ENCODE data around the gene STEAP3. TPM values are rescaled to one million over a fixed set of nuclear protein-coding genes. Genes with fewer than 3 reads are reported as not detected.

The STEAP3 gene
- total RNA-seq, 1 donor from 2014 or later: 11.6 TPM

DNA sequence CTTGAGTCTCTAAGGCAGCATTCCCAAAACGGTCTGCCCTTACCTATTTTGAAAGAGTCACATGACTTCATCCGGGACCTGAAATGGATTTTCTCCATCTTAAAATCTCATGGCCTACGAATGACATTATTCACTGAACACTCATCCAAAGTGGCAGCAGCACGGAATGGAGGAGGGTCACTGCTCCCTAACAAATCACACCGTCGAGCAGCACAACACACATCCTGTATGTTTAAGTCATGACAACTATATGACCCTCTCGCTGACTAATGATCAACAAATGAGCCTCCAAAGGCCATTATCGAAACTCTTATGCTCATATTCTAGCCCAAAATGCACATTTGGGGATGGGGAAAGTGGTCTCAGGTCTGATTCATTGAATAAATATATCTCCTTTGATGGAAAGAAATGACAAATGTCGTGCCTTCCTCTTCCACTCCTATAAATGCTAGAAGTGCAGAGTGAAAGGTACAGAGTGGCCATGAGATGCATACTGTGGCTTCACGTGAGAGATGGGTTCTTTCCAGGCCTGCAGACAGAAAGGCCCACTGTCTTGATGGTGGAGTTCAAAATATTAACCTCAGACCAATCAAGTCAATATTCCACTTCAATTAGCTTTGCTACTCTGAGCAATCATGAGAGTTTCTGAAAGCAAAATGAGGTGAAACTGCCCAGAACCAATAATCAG is 72.2 kb downstream of the STEAP3 start:
- ATAC-seq: no peak

DNA sequence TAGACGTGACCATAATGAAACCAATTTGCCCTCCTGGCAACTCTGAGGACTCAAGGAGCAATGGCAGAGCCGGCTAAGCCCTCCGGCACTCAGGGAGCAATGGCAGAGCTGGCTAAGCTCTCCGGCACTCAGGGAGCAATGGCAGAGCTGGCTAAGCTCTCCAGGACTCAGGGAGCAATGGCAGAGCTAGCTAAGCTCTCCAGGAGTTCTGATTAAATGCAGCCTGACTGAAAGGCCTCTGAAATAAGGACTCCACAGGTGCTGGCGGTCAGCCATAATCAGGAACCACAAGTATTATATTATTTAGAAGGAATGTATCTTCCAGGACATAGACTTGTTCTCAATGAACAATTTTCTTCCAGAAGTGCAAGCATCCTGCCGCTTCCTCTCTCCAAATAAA is 77.8 kb downstream of the STEAP3 start:
- no peak for ATAC-seq

DNA sequence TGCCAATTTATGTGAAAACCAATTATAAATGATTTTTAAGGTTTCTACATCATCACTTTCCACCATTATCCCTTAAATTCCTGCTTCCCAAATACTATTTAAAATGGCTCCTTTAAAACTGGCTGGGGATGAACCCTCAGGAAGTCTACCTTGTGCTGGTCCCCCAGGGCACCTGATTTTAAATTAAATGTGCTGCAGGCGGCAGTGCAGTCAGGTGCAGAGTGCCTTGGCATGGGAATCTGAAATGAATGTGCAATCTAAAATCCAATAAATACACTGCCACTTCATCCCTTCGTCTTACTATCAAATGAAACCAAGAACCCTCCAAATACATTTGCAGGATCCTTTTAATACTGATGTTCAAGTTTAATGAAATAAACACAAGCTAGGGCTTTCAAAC is 81.2 kb downstream of the STEAP3 start:
- no peak for ATAC-seq

DNA sequence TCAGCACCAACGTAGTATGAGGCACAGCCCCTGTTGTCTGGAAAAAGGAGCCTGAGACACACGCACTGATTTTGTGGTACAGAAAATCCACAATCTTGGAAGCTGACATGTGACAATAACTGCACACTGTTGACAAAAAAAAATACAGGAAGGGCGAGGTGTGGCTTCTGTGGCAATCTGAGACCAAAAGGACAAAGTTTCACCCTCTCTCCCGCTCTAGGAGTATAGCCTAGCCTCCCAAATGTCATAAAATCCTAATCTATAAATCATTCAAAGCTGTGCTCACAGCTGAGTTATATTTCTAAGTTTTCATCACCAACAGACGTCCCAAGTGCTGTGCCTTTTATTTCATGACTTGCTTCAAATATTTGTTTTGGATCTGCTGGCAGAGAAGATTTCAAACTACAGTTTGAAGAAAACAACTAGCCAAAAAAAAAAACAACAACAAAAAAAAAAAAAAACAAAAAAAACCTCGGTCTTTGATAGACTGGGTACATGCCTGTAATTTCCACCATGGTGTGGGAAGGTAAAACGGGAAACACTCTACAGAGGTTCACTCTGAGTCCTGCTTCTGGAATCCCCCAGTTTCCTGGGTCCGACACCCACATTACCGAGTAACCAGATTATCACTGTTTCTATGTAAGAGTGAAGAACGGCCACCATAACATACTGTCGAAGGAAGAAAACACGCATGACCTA is 82.0 kb downstream of the STEAP3 start:
- ATAC-seq: no peak

DNA sequence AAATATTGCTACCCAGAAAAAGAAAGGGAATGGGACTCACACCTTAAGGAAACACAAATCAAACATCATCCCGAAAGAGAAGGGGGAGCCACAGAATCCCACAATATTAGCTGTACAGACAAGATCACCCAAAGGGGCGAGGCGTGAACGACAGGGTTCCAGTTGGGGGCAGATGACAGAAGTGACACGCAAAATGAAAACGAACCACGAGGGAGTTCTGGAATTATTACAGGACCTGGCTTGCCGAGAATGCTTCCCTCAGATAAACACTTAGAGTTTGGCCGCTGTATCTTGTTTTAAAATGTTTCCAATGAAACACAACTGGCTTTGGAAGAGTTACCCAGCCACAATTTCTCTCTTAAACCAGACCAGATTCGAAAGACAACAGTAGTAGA is 82.6 kb downstream of the STEAP3 start:
- ATAC-seq: no peak

DNA sequence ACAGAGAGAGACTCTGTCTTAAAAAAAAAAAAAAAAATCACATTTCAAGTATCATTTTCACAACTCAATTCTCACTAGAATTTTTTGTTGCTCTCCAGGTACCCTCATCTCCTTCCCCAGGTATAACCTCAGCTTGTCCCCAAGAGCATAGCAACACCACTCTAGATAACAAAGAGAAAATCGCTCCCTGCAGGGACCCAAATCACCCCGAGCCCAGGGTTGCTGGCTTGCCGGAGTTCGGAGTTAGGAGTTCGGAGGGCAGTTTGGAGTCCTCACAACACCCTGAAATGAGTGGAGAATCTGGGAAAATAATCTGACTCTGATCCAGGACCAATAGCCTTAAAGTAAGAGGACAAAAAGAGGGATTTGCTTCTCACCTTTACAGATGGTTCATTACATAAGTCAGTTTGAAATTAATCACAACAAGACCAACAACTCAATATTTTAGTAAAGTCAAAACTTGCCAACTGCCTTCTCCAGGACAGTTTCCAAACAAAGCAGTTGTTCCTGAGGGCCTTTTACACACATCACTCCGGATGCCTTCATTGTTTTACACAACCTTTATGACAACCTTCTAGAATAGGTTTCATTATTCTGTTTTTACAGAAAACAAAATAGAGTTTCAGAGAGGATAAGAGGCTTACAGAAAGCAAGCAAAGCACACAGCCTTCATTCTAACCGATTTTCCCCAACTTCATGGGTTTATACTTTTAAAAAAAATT is 83.9 kb downstream of the STEAP3 start:
- ATAC-seq: no peak

DNA sequence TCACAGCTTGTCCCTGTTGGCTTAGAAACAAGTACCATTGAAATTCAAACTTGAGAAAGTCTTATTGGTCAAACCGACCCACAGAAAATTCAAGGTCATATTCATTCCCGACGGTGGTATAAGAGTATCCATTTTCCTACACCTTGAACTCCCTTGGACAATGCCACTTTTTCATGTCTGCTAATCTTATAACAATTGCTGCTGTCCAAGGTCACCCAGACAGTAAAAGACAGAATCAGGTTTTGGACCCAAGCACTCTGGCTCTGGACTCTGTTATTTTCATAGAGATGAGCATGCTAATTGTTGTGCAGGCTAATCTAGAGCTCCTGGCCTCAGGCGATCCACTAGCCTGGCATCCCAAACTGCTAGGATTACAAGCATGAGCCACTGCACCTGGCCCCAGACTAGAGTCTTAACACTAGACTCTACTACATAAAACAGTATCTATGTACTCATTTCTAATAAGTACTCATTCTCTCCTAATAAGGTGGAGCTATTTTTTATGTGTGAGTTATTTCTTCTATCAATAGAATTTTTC is 85.2 kb downstream of the STEAP3 start:
- no peak for ATAC-seq

DNA sequence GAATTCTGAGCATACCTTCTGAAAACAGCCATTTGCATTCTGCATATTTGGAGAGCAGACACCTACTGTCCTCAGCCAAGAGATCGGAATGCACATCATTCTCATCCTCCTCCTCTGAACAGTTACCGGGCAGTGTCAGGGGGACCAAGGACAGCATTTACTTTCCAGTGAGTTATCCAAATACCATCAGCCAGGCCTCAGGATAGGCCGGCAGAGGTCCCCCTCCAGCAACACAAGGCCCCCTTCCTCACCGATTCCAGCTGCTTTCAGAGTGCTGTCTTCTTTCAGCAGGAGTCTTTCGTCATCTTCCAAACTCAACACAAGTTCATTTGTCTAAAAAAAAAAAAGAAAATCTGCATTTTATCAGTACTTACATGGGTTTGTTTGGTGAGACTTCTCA is 87.7 kb downstream of the STEAP3 start:
- ATAC-seq: no peak

DNA sequence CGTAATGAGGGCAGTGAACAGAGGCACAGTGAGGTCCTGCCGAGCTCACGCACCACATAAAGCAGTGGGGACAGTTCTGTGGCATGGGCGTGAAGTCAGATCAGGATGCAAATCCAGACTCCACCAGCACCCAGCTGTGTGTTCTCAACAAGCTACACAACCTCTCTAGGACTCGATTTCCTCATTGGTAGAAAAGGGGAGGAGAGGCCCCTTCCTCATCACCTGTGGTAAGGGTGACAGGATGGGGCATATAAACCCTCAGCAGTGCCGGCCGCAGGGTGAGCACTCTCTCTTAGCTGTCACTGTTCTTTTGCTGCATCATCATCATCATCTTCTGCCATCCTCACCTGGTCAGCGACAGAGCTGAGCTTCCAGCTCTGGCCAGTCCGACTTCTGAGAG is 88.2 kb downstream of the STEAP3 start:
- no peak for ATAC-seq

Other genes starting within 250 kb of the STEAP3 start
- gene C1QL2, start 65.1 kb upstream of the STEAP3 start, total RNA-seq: not detected
- gene C2orf76, start 143.0 kb downstream of the STEAP3 start, total RNA-seq: 8.0 TPM
- 337 TPM for gene DBI, start 143.1 kb downstream of the STEAP3 start, total RNA-seq
- 6.0 TPM for gene TMEM37, start 208.0 kb downstream of the STEAP3 start, total RNA-seq